ENCODE results near the gene SHKBP1. TPM values are rescaled to one million over a fixed set of nuclear protein-coding genes. Genes with fewer than 3 reads are reported as not detected.

The SHKBP1 gene
- total and polyA plus RNA-seq, 2 of the 13 experiments (the other 11 are each of a cell fraction or from before 2014, with no cell fraction given) = 16.2 to 17.4 TPM

DNA sequence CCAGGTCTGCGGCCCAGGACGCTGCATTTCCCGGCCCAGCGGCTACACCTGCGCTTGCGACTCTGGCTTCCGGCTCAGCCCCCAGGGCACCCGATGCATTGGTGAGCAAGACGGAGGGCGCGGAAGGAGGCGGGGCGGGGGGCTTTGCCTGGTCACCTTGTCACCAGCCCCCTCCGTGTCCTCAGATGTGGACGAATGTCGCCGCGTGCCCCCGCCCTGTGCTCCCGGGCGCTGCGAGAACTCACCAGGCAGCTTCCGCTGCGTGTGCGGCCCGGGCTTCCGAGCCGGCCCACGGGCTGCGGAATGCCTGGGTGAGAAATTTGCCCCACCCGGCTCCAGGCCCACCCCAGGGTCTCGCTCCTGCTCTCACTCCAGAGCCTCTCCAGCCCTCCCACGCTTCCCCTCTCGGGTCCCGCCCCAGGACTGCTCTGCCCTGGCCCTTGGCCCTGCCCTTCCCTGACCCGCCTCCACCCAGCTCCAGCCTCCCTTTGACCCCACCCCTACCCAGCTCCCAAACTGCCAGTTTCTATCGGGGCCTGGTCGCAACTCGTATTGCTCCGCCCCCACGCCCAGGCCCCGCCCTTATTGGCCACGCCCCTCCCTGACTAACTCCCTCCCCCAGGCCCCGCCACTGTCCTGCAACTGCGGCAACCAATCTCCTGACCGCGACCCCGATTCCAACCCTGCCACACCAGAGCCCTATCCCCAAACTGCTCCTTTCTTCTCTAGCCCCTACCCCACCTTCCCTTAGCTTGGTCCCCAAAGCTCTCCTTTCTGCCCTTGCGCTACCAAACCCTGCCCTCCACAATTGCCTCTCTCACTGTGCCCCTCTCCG is 33.1 kb downstream of the SHKBP1 start (continued):
- 0 out of 2 replicates have a peak, but pooled peaks have one; percentile 61 for TF ChIP-seq SP4 (CRISPR knock-in tag; IDR thresholded peaks at IDR 0.05)
- no peak for TF ChIP-seq SOX13 (IDR thresholded peaks at IDR 0.05)
- TF ChIP-seq SOX13 (CRISPR knock-in tag; conservative IDR thresholded peaks at IDR 0.05 in 1 of 2, IDR thresholded peaks at IDR 0.05 in 1 of 2) = no peak
- peak; percentile 49 for TF ChIP-seq PCBP2 (optimal IDR thresholded peaks at IDR 0.05; ENCODE audit: low read depth, low read length, poor library complexity, severe bottlenecking)
- TF ChIP-seq THYN1 (CRISPR knock-in tag; IDR thresholded peaks at IDR 0.05; ENCODE audit: borderline replicate concordance, low read depth) = no peak
- no peak for TF ChIP-seq ZNF317 (CRISPR knock-in tag; IDR thresholded peaks at IDR 0.05)
- TF ChIP-seq, protein P1, sequence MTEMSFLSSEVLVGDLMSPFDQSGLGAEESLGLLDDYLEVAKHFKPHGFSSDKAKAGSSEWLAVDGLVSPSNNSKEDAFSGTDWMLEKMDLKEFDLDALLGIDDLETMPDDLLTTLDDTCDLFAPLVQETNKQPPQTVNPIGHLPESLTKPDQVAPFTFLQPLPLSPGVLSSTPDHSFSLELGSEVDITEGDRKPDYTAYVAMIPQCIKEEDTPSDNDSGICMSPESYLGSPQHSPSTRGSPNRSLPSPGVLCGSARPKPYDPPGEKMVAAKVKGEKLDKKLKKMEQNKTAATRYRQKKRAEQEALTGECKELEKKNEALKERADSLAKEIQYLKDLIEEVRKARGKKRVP (CRISPR knock-in tag; IDR thresholded peaks at IDR 0.05) = no peak
- no peak for TF ChIP-seq BORCS8-MEF2B (CRISPR knock-in tag; IDR thresholded peaks at IDR 0.05)
- no peak for TF ChIP-seq STAT6 (CRISPR knock-in tag; IDR thresholded peaks at IDR 0.05; ENCODE audit: borderline replicate concordance)
- no peak for TF ChIP-seq ZNF607 (CRISPR knock-in tag; IDR thresholded peaks at IDR 0.05; ENCODE audit: borderline replicate concordance)
- TF ChIP-seq ZSCAN25 (CRISPR knock-in tag; IDR thresholded peaks at IDR 0.05) = peak; percentile 79; the same call in 1 of the 2 replicates
- TF ChIP-seq ISL2 (CRISPR knock-in tag; IDR thresholded peaks at IDR 0.05) = no peak
- TF ChIP-seq ZNF547 (CRISPR knock-in tag; IDR thresholded peaks at IDR 0.05) = 0 out of 2 replicates have a peak, but pooled peaks have one; percentile 32
- TF ChIP-seq ZNF34 (CRISPR knock-in tag; IDR thresholded peaks at IDR 0.05; ENCODE audit: borderline replicate concordance) = no peak
- TF ChIP-seq, protein P2, sequence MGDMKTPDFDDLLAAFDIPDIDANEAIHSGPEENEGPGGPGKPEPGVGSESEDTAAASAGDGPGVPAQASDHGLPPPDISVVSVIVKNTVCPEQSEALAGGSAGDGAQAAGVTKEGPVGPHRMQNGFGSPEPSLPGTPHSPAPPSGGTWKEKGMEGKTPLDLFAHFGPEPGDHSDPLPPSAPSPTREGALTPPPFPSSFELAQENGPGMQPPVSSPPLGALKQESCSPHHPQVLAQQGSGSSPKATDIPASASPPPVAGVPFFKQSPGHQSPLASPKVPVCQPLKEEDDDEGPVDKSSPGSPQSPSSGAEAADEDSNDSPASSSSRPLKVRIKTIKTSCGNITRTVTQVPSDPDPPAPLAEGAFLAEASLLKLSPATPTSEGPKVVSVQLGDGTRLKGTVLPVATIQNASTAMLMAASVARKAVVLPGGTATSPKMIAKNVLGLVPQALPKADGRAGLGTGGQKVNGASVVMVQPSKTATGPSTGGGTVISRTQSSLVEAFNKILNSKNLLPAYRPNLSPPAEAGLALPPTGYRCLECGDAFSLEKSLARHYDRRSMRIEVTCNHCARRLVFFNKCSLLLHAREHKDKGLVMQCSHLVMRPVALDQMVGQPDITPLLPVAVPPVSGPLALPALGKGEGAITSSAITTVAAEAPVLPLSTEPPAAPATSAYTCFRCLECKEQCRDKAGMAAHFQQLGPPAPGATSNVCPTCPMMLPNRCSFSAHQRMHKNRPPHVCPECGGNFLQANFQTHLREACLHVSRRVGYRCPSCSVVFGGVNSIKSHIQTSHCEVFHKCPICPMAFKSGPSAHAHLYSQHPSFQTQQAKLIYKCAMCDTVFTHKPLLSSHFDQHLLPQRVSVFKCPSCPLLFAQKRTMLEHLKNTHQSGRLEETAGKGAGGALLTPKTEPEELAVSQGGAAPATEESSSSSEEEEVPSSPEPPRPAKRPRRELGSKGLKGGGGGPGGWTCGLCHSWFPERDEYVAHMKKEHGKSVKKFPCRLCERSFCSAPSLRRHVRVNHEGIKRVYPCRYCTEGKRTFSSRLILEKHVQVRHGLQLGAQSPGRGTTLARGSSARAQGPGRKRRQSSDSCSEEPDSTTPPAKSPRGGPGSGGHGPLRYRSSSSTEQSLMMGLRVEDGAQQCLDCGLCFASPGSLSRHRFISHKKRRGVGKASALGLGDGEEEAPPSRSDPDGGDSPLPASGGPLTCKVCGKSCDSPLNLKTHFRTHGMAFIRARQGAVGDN (CRISPR knock-in tag; IDR thresholded peaks at IDR 0.05) = peak; percentile 43
- 0 out of 2 replicates have a peak, but pooled peaks have one; percentile 61 for TF ChIP-seq ZNF784 (CRISPR knock-in tag; IDR thresholded peaks at IDR 0.05; ENCODE audit: borderline replicate concordance)
- TF ChIP-seq MAZ (IDR thresholded peaks at IDR 0.05; ENCODE audit: borderline replicate concordance, low read depth, low read length) = no peak
- no peak for TF ChIP-seq MAZ (CRISPR knock-in tag; IDR thresholded peaks at IDR 0.05; ENCODE audit: low read depth)
